ENCODE data around the gene PCDHA12.
"Not testable (repeated sequence)": the region's sequence is repeated elsewhere in the genome, so short reads cannot be mapped to it uniquely, and the experiment has no call there.

The PCDHA12 gene

GRCh38 chr5:140875085-140876065 lies at the start of gene PCDHA12:
Gene PCDHA12, plus strand, starts transcription at chr5:140875308. Its CDS starts 165 bp downstream, at chr5:140875473.
- H3K9ac ChIP-seq (ENCODE audit: low read length in 2 of 2): no peak within 1 kb of the TSS
- no peaks in the 10 kb centered on the region for H3K36me3 ChIP-seq (ENCODE audit: control insufficient read depth in 2 of 2, insufficient read depth in 2 of 2, low read length in 2 of 2)
- no peak within 1 kb of the TSS for H3K4me3 ChIP-seq (ENCODE audit: low read length in 2 of 2)
- peaks cover 7 to 17% of the 10 kb centered on the region in 2 donors for H3K27me3 ChIP-seq (ENCODE audit: control insufficient read depth in 1 of 2, insufficient read depth in 2 of 2, low read length in 2 of 2)
- H3K9me3 ChIP-seq (ENCODE audit: control insufficient read depth in 2 of 2, low read length in 2 of 2): peaks cover 13 to 16% of the 10 kb centered on the region in 2 donors
- no peak within 1 kb of the TSS for H3K27ac ChIP-seq (ENCODE audit: low read length)
- H3K4me1 ChIP-seq (ENCODE audit: control insufficient read depth, insufficient read depth, low read length): no peaks in the 10 kb centered on the region

- Histone ChIP-seq H3K4me3 (ENCODE audit: low read length in 2 of 2) (no peak within 1 kb of the TSS), H3K27me3 (ENCODE audit: control insufficient read depth in 1 of 2, insufficient read depth in 2 of 2, low read length in 2 of 2) (peaks cover 7 to 21% of the 10 kb centered on the region in 2 donors), H3K27ac (ENCODE audit: low read length) (no peak within 1 kb of the TSS), H3K4me1 (ENCODE audit: control insufficient read depth, insufficient read depth, low read length) (no peaks in the 10 kb centered on the region), H3K9me3 (ENCODE audit: control insufficient read depth in 2 of 2, low read length in 2 of 2) (peaks cover 2 to 11% of the 10 kb centered on the region in 2 donors), H3K9ac (ENCODE audit: low read length in 2 of 2) (no peak within 1 kb of the TSS), H3K36me3 (ENCODE audit: control insufficient read depth in 2 of 2, insufficient read depth in 2 of 2, low read length in 2 of 2) (no peaks in the 10 kb centered on the region)
Measured at GRCh38 chr5:140827704-140828361, 47.3 kb upstream of the PCDHA12 start, which contains the start of gene PCDHA6. Gene PCDHA6, plus strand, starts transcription at chr5:140827960. Its CDS starts 132 bp downstream, at chr5:140828092.

GRCh38 chr5:140828362-140828737 lies 46.8 kb upstream of the PCDHA12 start:
- Histone ChIP-seq H3K4me3 (ENCODE audit: low read length in 2 of 2) (no peak overlapping the region), H3K36me3 (ENCODE audit: control insufficient read depth in 2 of 2, insufficient read depth in 2 of 2, low read length in 2 of 2) (no peaks in the 10 kb centered on the region), H3K9ac (ENCODE audit: low read length in 2 of 2) (no peak overlapping the region), H3K4me1 (ENCODE audit: control insufficient read depth, insufficient read depth, low read length) (no peaks in the 10 kb centered on the region), H3K9me3 (ENCODE audit: control insufficient read depth in 2 of 2, low read length in 2 of 2) (peaks cover 2 to 8% of the 10 kb centered on the region in 2 donors), H3K27me3 (ENCODE audit: control insufficient read depth in 1 of 2, insufficient read depth in 2 of 2, low read length in 2 of 2) (peaks cover 7 to 21% of the 10 kb centered on the region in 2 donors), H3K27ac (ENCODE audit: low read length) (no peak overlapping the region)

GRCh38 chr5:140829511-140830501 lies 45.3 kb upstream of the PCDHA12 start:
- not testable (repeated sequence) for H3K9ac ChIP-seq (ENCODE audit: low read length in 2 of 2); H3K36me3 ChIP-seq (ENCODE audit: control insufficient read depth in 2 of 2, insufficient read depth in 2 of 2, low read length in 2 of 2); H3K27ac ChIP-seq (ENCODE audit: low read length); H3K4me3 ChIP-seq (ENCODE audit: low read length in 2 of 2); H3K9me3 ChIP-seq (ENCODE audit: control insufficient read depth in 2 of 2, low read length in 2 of 2); H3K4me1 ChIP-seq (ENCODE audit: control insufficient read depth, insufficient read depth, low read length)
- H3K27me3 ChIP-seq (ENCODE audit: control insufficient read depth in 1 of 2, insufficient read depth in 2 of 2, low read length in 2 of 2): peaks cover 6 to 18% of the 10 kb centered on the region in 2 donors

- peak within 1 kb of the TSS in 1 of 2 donors; percentile 44 for H3K4me3 ChIP-seq (ENCODE audit: low read length in 2 of 2)
Measured at GRCh38 chr5:140833993-140834392, 41.1 kb upstream of the PCDHA12 start, which contains the start of gene PCDHA7. Gene PCDHA7, plus strand, starts transcription at chr5:140834269. Its CDS starts 115 bp downstream, at chr5:140834384.

GRCh38 chr5:140834439-140835008 lies 40.6 kb upstream of the PCDHA12 start:
- Histone ChIP-seq H3K27me3 (ENCODE audit: control insufficient read depth in 1 of 2, insufficient read depth in 2 of 2, low read length in 2 of 2) (peaks cover 11 to 16% of the 10 kb centered on the region in 2 donors), H3K4me3 (ENCODE audit: low read length in 2 of 2) (peak overlapping the region in 1 of 2 donors; percentile 44)
- not testable (repeated sequence) for H3K9me3 ChIP-seq (ENCODE audit: control insufficient read depth in 2 of 2, low read length in 2 of 2)

More at GRCh38 chr5:140833993-140834392, 41.1 kb upstream of the PCDHA12 start, which contains the start of gene PCDHA7:
- H3K9me3 ChIP-seq (ENCODE audit: control insufficient read depth in 2 of 2, low read length in 2 of 2): peaks cover 0 to 9% of the 10 kb centered on the region in 2 donors
- no peak within 1 kb of the TSS for H3K9ac ChIP-seq (ENCODE audit: low read length in 2 of 2)
- H3K4me1 ChIP-seq (ENCODE audit: control insufficient read depth, insufficient read depth, low read length): no peaks in the 10 kb centered on the region
- H3K27ac ChIP-seq (ENCODE audit: low read length): no peak within 1 kb of the TSS
- H3K36me3 ChIP-seq (ENCODE audit: control insufficient read depth in 2 of 2, insufficient read depth in 2 of 2, low read length in 2 of 2): no peaks in the 10 kb centered on the region
- peaks cover 11 to 16% of the 10 kb centered on the region in 2 donors for H3K27me3 ChIP-seq (ENCODE audit: control insufficient read depth in 1 of 2, insufficient read depth in 2 of 2, low read length in 2 of 2)

GRCh38 chr5:140835622-140836510 lies 39.2 kb upstream of the PCDHA12 start:
- H3K9me3 ChIP-seq (ENCODE audit: control insufficient read depth in 2 of 2, low read length in 2 of 2): peaks cover 0 to 9% of the 10 kb centered on the region in 2 donors
- H3K4me3 ChIP-seq (ENCODE audit: low read length in 2 of 2): no peak overlapping the region
- no peaks in the 10 kb centered on the region for H3K36me3 ChIP-seq (ENCODE audit: control insufficient read depth in 2 of 2, insufficient read depth in 2 of 2, low read length in 2 of 2)
- no peaks in the 10 kb centered on the region for H3K4me1 ChIP-seq (ENCODE audit: control insufficient read depth, insufficient read depth, low read length)
- H3K27me3 ChIP-seq (ENCODE audit: control insufficient read depth in 1 of 2, insufficient read depth in 2 of 2, low read length in 2 of 2): peaks cover 11 to 13% of the 10 kb centered on the region in 2 donors
- no peak overlapping the region for H3K27ac ChIP-seq (ENCODE audit: low read length)
- H3K9ac ChIP-seq (ENCODE audit: low read length in 2 of 2): no peak overlapping the region

More at GRCh38 chr5:140834439-140835008, 40.6 kb upstream of the PCDHA12 start:
- H3K27ac ChIP-seq (ENCODE audit: low read length); H3K9ac ChIP-seq (ENCODE audit: low read length in 2 of 2); H3K36me3 ChIP-seq (ENCODE audit: control insufficient read depth in 2 of 2, insufficient read depth in 2 of 2, low read length in 2 of 2); H3K4me1 ChIP-seq (ENCODE audit: control insufficient read depth, insufficient read depth, low read length): not testable (repeated sequence)

GRCh38 chr5:140840978-140841962 lies 33.8 kb upstream of the PCDHA12 start, which contains the start of gene PCDHA8:
Gene PCDHA8, plus strand, starts transcription at chr5:140841187. Its CDS starts 135 bp downstream, at chr5:140841322.
- Histone ChIP-seq H3K4me3 (ENCODE audit: low read length in 2 of 2) (no peak within 1 kb of the TSS), H3K36me3 (ENCODE audit: control insufficient read depth in 2 of 2, insufficient read depth in 2 of 2, low read length in 2 of 2) (no peaks in the 10 kb centered on the region), H3K9me3 (ENCODE audit: control insufficient read depth in 2 of 2, low read length in 2 of 2) (peaks cover 0 to 16% of the 10 kb centered on the region in 2 donors), H3K4me1 (ENCODE audit: control insufficient read depth, insufficient read depth, low read length) (no peaks in the 10 kb centered on the region), H3K27ac (ENCODE audit: low read length) (no peak within 1 kb of the TSS), H3K9ac (ENCODE audit: low read length in 2 of 2) (no peak within 1 kb of the TSS), H3K27me3 (ENCODE audit: control insufficient read depth in 1 of 2, insufficient read depth in 2 of 2, low read length in 2 of 2) (peaks cover 0 to 2% of the 10 kb centered on the region in 2 donors)
